Tibial artery (tissue), 4 donors: Measurements from ENCODE around the gene MOB1B.
"Not testable (repeated sequence)": the region's sequence is repeated elsewhere in the genome, so short reads cannot be mapped to it uniquely, and the experiment has no call there.

ENCODE experiments used
- DNase-seq, 2 donors: peaks; one replicate each; pipeline ENCODE4 v3.0.0-alpha.2; 2019
- H3K27ac ChIP-seq, 2 donors: fragments of 200-600 bp; sonication (generic) in 1 of 2; 1 replicate in 1 of 2; 2 replicates in 1 of 2; pipeline ENCODE4 v1.5.1; 2018 to 2019; ENCODE audit warnings: mild to moderate bottlenecking in 1 of 2
- H3K27me3 ChIP-seq, 2 donors: fragments of 200-600 bp; sonication (generic) in 1 of 2; one replicate each; pipeline versions ENCODE4 v1.5.1 to v1.6.0; 2016 to 2019
- H3K36me3 ChIP-seq, 3 donors: fragments of 200-600 bp; sonication (generic) in 2 of 3; one replicate each; pipeline ENCODE4 v1.5.1; 2016 to 2019; ENCODE audit warnings: mild to moderate bottlenecking in 2 of 3
- H3K4me1 ChIP-seq, 4 donors: fragments of 200-600 bp; sonication (generic) in 2 of 4; 1 replicate in 3 of 4; 2 replicates in 1 of 4; pipeline ENCODE4 v1.5.1; 2016 to 2019
- H3K4me3 ChIP-seq, 2 donors: fragments of 200-600 bp; sonication (generic) in 1 of 2; 1 replicate in 1 of 2; 2 replicates in 1 of 2; pipeline ENCODE4 v1.5.1; 2018 to 2019; ENCODE audit warnings: mild to moderate bottlenecking in 2 of 2
- H3K9me3 ChIP-seq, 3 donors: fragments of 200-600 bp; sonication (generic) in 1 of 3; one replicate each; pipeline ENCODE4 v1.5.1; 2016 to 2019
- intact Hi-C: fragments of 100-400 bp; cut with DNase I; formaldehyde crosslinking; loops from one replicate; pipeline ENCODE4 v1.15.0; 2023; ENCODE audit warnings: low total_unique reads
- TF ChIP-seq, protein P1 (sequence below), 2 experiments: fragments of 200-600 bp in 1 of 2; fragments of 450-650 bp in 1 of 2; IDR thresholded peaks; one replicate each; pipeline ENCODE4 v1.5.1; 2017 to 2019; ENCODE audit warnings: antibody characterized with exemption in 2 of 2, mild to moderate bottlenecking in 1 of 2, moderate library complexity in 1 of 2

The MOB1B gene

DNA sequence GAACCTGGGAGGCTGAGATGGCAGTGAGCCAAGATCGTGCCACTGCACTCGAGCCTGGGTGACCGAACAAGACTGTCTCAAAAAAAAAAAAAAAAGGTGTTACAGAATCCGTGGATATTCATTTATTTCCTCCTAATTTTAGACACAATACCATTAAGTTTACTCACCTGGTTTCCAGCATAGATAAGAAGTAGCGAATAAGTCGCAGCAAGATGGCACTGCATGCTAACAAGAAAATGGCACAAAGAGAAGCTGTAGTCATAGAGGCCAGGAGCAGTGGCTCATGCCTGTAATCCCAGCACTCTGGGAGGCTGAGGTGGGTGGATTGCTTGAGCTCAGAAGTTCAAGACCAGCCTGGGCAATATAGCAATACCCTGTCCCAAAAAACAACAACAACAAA, 17.0 kb upstream of the MOB1B start:
- Histone ChIP-seq H3K4me1 (no peaks in the 10 kb centered on the region), H3K27ac (no peak overlapping the region), H3K4me3 (no peak overlapping the region), H3K36me3 (no peaks in the 10 kb centered on the region), H3K9me3 (no peaks in the 10 kb centered on the region), H3K27me3 (no peaks in the 10 kb centered on the region)
- intact Hi-C loops: no loop called here
- no peak for DNase-seq
- TF ChIP-seq, protein P1, sequence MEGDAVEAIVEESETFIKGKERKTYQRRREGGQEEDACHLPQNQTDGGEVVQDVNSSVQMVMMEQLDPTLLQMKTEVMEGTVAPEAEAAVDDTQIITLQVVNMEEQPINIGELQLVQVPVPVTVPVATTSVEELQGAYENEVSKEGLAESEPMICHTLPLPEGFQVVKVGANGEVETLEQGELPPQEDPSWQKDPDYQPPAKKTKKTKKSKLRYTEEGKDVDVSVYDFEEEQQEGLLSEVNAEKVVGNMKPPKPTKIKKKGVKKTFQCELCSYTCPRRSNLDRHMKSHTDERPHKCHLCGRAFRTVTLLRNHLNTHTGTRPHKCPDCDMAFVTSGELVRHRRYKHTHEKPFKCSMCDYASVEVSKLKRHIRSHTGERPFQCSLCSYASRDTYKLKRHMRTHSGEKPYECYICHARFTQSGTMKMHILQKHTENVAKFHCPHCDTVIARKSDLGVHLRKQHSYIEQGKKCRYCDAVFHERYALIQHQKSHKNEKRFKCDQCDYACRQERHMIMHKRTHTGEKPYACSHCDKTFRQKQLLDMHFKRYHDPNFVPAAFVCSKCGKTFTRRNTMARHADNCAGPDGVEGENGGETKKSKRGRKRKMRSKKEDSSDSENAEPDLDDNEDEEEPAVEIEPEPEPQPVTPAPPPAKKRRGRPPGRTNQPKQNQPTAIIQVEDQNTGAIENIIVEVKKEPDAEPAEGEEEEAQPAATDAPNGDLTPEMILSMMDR (IDR thresholded peaks at IDR 0.05): no peak

DNA sequence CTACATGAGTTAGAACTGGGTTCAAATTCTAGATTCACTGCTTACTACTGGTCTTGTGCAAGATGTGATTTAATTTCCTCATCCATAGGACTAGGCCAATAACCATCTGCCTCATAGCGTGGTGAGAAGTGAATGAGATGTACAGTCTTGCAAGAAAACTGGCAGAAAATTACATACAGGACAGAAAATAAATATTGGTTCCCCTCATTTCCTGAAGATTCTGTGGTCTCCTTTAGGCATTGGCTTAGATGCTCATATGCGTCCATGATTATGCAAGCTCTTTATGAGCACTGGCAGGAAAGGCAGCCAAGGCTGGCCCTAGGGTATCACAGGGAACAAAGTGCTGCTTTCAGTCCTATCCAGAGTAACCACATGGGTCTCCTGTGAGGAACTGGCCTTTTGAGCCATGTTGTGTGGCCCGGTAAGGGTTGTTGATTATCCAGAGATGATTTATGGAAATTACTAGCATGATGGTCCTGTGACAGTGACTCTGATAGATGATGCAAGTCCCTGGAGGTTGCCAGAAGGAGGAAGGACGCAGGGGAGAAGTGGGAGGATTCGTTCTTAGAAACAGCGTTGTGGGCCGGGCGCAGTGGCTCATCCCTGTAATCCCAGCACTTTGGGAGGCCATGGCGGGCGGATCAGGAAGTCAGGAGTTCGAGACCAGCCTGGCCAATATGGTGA, 9.9 kb upstream of the MOB1B start:
- H3K27ac ChIP-seq: no peak overlapping the region
- TF ChIP-seq, protein P1 (IDR thresholded peaks at IDR 0.05): no peak
- DNase-seq: peak; percentile 48 to 71
- no peaks in the 10 kb centered on the region for H3K36me3 ChIP-seq
- H3K4me1 ChIP-seq: peaks cover 0 to 9% (median 0%) of the 10 kb centered on the region in 4 donors
- intact Hi-C loops: no loop called here
- H3K9me3 ChIP-seq: no peaks in the 10 kb centered on the region
- H3K4me3 ChIP-seq: no peak overlapping the region
- H3K27me3 ChIP-seq: no peaks in the 10 kb centered on the region

DNA sequence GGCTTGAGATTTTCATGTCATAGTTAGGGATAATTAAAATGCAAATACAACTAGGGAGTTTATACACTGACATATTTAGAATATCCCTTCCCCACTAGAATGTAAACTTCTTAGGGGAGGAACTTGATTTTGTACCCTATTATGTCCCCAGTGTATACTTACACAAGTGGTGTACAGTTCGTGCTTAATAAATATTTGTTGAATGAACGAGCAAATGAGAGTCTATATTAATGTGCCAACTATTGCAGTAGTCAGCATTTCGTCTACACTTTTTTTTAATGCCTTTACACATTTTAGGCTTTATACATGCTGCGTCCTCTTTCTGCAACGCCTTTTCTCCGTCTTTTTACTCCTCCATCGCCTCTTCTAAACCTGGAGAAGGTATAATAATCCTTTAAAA, 8.4 kb upstream of the MOB1B start:
- Histone ChIP-seq H3K27ac (no peak overlapping the region), H3K36me3 (no peaks in the 10 kb centered on the region), H3K27me3 (no peaks in the 10 kb centered on the region), H3K9me3 (no peaks in the 10 kb centered on the region), H3K4me3 (no peak overlapping the region), H3K4me1 (peaks cover 0 to 9% (median 0%) of the 10 kb centered on the region in 4 donors)
- TF ChIP-seq, protein P1 (IDR thresholded peaks at IDR 0.05): no peak
- intact Hi-C loops: no loop called here
- no peak for DNase-seq

DNA sequence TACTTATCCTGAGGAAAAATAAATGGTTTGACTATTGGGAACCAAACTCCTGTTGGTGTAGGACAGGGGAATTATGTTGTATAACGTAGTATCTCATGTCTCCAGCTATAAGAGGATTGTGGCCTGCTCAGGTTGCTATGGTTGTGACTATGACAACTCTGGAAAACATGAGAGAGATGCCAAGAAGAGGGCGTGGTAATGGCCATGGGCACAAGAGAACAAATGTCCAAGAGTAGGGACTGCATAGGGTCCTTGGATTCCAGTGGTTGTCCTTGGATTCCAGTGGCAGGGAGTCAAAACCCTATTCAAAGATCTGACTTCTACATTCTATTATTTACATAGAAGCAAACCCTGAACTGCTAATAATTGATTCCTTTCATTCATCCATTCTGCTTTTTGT, 6.8 kb upstream of the MOB1B start:
- intact Hi-C loops: no loop called here

DNA sequence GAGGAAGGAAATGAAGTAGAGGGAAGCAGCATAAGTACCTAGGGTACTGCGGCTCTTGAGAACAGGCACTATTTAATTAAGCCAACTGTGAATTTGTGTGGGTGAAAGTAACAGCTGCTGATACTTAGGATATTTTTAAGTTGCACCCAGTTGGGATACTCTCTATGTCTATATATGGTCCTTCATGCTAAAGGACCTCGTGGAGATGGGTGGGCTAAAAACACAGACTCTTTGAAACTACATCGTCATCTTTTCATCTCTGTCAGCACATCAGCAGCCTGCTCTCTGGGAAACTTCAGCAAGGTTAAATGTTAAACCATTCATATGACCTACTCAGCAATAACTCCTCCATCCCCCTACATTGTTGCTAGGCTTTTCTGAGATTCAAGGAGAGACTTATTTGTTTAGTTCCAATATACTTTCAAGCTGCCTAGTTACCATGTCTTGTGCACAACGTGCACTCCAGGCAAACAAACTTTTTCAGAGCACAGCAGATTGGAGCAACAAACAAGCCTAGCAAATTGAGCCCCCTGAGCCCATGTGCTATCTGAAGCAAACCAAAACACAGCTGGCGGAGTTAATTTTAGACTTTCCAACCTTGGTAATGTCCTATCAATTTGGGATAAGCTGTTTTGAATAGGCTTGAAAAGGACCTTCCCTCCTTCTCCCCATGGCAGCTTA, 6.2 kb upstream of the MOB1B start:
- no peaks in the 10 kb centered on the region for H3K9me3 ChIP-seq
- H3K4me1 ChIP-seq: peaks cover 0 to 9% (median 0%) of the 10 kb centered on the region in 4 donors
- H3K27ac ChIP-seq: no peak overlapping the region
- intact Hi-C loops: no loop called here
- H3K36me3 ChIP-seq: no peaks in the 10 kb centered on the region
- H3K27me3 ChIP-seq: no peaks in the 10 kb centered on the region
- TF ChIP-seq, protein P1 (IDR thresholded peaks at IDR 0.05): no peak
- no peak for DNase-seq
- no peak overlapping the region for H3K4me3 ChIP-seq

More for the DNA sequence above, 6.8 kb upstream of the MOB1B start:
- Histone ChIP-seq H3K4me3 (no peak overlapping the region), H3K27ac (no peak overlapping the region), H3K9me3 (no peaks in the 10 kb centered on the region), H3K36me3 (no peaks in the 10 kb centered on the region), H3K27me3 (no peaks in the 10 kb centered on the region), H3K4me1 (peaks cover 0 to 9% (median 0%) of the 10 kb centered on the region in 4 donors)
- TF ChIP-seq, protein P1 (IDR thresholded peaks at IDR 0.05): no peak
- DNase-seq: no peak

DNA sequence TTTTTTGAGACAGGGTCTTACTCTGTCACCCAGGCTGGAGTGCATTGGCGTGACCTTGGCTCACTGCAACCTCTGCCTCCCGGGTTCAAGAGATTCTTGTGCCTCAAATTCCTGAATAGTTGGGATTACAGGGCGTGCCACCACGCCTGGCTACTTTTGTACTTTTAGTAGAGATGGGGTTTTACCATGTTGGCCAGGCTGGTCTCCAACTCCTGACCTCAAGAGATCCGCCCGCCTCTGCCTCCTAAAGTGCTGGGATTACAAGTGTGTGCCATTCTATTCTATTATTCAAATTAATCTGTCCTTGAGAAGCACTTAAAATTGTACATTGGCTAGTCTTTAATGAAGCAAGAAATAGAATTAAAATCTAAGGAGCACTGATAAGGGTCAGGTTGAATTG, 3.6 kb upstream of the MOB1B start:
- H3K36me3 ChIP-seq, H3K27me3 ChIP-seq, H3K27ac ChIP-seq, H3K9me3 ChIP-seq, H3K4me3 ChIP-seq, DNase-seq, intact Hi-C loops: not testable (repeated sequence)
- peaks cover 0 to 13% (median 0%) of the 10 kb centered on the region in 4 donors for H3K4me1 ChIP-seq
